Measurements from ENCODE around the gene BST2. TPM values are rescaled to one million over a fixed set of nuclear protein-coding genes. Genes with fewer than 3 reads are reported as not detected.

BST2 gene
- total RNA-seq, 4 donors from 2014 or later, result 61.5 to 153 (median 92.1) TPM

GRCh38 chr19:17380426-17381138 lies 24.8 kb downstream of the BST2 start:
- TF ChIP-seq, protein P1, sequence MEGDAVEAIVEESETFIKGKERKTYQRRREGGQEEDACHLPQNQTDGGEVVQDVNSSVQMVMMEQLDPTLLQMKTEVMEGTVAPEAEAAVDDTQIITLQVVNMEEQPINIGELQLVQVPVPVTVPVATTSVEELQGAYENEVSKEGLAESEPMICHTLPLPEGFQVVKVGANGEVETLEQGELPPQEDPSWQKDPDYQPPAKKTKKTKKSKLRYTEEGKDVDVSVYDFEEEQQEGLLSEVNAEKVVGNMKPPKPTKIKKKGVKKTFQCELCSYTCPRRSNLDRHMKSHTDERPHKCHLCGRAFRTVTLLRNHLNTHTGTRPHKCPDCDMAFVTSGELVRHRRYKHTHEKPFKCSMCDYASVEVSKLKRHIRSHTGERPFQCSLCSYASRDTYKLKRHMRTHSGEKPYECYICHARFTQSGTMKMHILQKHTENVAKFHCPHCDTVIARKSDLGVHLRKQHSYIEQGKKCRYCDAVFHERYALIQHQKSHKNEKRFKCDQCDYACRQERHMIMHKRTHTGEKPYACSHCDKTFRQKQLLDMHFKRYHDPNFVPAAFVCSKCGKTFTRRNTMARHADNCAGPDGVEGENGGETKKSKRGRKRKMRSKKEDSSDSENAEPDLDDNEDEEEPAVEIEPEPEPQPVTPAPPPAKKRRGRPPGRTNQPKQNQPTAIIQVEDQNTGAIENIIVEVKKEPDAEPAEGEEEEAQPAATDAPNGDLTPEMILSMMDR (IDR thresholded peaks at IDR 0.05; ENCODE audit: low read depth), result no peak

- TF ChIP-seq, protein P1 (IDR thresholded peaks at IDR 0.05; ENCODE audit: low read depth), result no peak
Observed at GRCh38 chr19:17379221-17379631, 26.2 kb downstream of the BST2 start.

GRCh38 chr19:17378271-17378670 lies 27.2 kb downstream of the BST2 start:
- TF ChIP-seq, protein P1 (IDR thresholded peaks at IDR 0.05; ENCODE audit: low read depth), result no peak

DNA sequence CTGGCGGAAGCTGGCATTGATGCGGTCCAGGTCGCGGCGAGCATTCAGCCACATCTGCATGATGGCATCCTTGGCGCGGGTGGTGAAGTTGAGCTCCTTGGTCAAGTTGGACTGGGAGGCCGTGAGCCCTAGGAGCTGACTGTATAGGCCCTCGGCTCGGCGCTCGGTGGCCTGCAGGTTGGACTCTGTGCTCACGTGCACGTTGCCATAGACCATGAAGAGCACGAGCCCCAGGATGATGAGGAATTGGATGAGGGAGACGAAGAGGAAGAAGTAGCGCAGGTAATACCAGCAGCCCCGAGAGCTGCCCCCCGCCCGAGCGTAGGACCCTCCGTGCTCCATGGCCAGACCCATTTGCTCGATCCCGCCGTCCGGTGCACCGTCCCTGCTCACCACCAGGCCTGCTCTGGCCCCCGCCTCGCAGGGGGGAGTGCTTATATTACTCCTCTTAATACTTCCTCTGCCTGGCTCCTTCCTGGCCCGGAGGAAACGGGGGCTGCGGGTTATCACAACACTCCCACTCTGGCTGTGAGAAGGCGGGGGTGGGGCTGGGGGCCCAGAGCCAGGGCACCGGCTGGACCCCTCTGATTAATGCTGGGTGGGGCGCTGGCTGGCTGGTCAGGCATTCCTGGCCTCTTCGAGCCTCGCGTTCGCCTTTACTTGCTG lies 28.4 kb downstream of the BST2 start, which contains the start of gene PLVAP:
Gene PLVAP, minus strand, starts transcription at position 408 of the 666 bp plus-strand sequence. Its CDS starts 54 bp downstream, at position 354.
- TF ChIP-seq, protein P1 (IDR thresholded peaks at IDR 0.05; ENCODE audit: low read depth), result no peak

- TF ChIP-seq, protein P1 (IDR thresholded peaks at IDR 0.05; ENCODE audit: low read depth), result no peak
Observed at GRCh38 chr19:17370026-17370587, 35.3 kb downstream of the BST2 start.

DNA sequence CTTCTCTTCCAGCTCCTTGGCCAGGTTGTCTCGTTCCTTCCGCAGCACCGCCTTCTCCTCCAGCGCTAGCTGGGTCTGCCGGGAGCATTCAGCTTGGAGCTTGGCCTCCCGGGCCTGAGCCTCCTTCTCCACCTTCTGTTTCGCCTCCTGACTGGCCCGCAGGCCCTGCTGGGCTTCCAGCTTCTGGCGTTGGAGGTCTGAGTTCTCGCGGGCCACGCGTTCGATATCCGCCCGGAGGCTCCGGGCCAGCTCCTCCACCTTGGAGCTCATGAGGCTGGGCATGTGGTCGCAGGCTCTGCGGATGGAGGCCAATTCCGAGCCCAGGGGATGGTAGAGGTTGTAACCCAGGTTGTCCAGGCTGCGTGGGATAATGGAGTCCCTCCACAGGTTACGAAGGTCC lies 40.1 kb downstream of the BST2 start:
- TF ChIP-seq, protein P1 (IDR thresholded peaks at IDR 0.05; ENCODE audit: low read depth), result no peak

Data from subcutaneous adipose tissue (tissue), 4 donors.